Measurements from ENCODE around the gene ACSS3.
"Not testable (repeated sequence)": the region's sequence is repeated elsewhere in the genome, so short reads cannot be mapped to it uniquely, and the experiment has no call there.

ACSS3 gene

GRCh38 chr12:81083018-81083417 lies 5.1 kb downstream of the ACSS3 start:
- no peaks in the 10 kb centered on the region for H3K36me3 Mint-ChIP-seq

GRCh38 chr12:81083906-81084513 lies 6.1 kb downstream of the ACSS3 start:
- H3K4me3 Mint-ChIP-seq: no peak overlapping the region
- no peak for DNase-seq (ENCODE audit: low spot score in 2 of 2)
- no peaks in the 10 kb centered on the region for H3K27me3 Mint-ChIP-seq

More at GRCh38 chr12:81083018-81083417, 5.1 kb downstream of the ACSS3 start:
- Mint-ChIP-seq H3K4me1 (no peaks in the 10 kb centered on the region), H3K27ac (no peak overlapping the region), H3K27me3 (no peaks in the 10 kb centered on the region), H3K4me3 (no peak overlapping the region), H3K9me3 (peaks cover 12% of the 10 kb centered on the region)
- DNase-seq (ENCODE audit: low spot score in 2 of 2): no peak
- no peak for ATAC-seq (ENCODE audit: low read depth)

DNA sequence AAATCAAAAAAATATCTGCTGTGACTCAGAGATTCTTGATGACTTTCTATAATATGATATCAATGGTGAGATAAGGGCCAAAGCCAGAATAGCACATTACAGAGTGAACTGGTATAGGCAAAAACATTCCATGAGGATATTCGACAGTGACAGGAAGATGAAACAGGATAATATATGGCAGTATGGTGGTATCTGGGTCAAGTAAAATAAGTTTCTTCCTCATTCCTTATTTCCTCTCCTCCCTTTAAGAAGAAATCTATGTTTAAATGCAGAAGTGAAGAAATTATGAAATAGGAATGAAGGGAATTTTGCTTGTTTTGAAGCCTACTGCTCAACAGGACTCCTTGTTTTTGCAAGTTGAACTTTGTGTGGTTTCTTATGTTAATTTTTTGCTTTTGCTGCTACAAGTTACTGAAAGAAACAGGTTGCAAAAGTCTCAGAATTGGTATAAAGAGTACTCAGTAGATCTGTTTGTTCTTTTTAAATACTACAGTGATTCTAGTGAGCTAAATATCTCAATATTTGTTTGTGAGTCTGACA lies 7.0 kb downstream of the ACSS3 start:
- no peaks in the 10 kb centered on the region for H3K4me1 Mint-ChIP-seq
- H3K4me3 Mint-ChIP-seq: no peak overlapping the region
- peaks cover 12% of the 10 kb centered on the region for H3K9me3 Mint-ChIP-seq
- no peaks in the 10 kb centered on the region for H3K27me3 Mint-ChIP-seq
- ATAC-seq (ENCODE audit: low read depth) (no peak), DNase-seq (ENCODE audit: low spot score in 2 of 2) (no peak)
- no peaks in the 10 kb centered on the region for H3K36me3 Mint-ChIP-seq
- no peak overlapping the region for H3K27ac Mint-ChIP-seq

More at GRCh38 chr12:81083906-81084513, 6.1 kb downstream of the ACSS3 start:
- ATAC-seq (ENCODE audit: low read depth): no peak
- H3K36me3 Mint-ChIP-seq: no peaks in the 10 kb centered on the region
- H3K27ac Mint-ChIP-seq: no peak overlapping the region
- H3K4me1 Mint-ChIP-seq: no peaks in the 10 kb centered on the region
- peaks cover 12% of the 10 kb centered on the region for H3K9me3 Mint-ChIP-seq

DNA sequence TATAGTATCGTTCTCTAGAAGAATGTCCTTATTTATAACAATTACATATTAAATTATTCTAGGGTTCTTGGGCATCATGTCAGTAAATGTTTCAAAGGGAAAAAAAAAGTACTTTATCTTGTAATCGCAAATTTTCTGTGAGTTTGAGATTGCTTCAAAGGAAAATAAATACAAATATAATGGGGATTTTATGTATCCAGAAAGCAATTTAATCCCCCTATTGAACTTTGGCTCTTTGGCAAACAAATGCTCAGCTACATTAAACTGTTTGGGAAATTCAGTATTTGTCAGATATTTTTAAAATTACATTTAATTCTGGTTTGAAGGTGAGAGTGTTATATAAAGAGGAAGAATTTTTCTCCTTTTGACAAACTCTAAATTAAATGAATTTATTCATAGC lies 8.0 kb downstream of the ACSS3 start:
- Mint-ChIP-seq H3K4me1 (no peaks in the 10 kb centered on the region), H3K4me3 (no peak overlapping the region), H3K9me3 (peaks cover 12% of the 10 kb centered on the region), H3K27ac (no peak overlapping the region), H3K36me3 (no peaks in the 10 kb centered on the region), H3K27me3 (no peaks in the 10 kb centered on the region)
- DNase-seq (ENCODE audit: low spot score in 2 of 2): no peak
- no peak for ATAC-seq (ENCODE audit: low read depth)

- no peak overlapping the region for H3K27ac Mint-ChIP-seq
- ATAC-seq (ENCODE audit: low read depth): no peak
- H3K27me3 Mint-ChIP-seq: no peaks in the 10 kb centered on the region
- no peak overlapping the region for H3K4me3 Mint-ChIP-seq
- no peak for DNase-seq (ENCODE audit: low spot score in 2 of 2)
- H3K4me1 Mint-ChIP-seq: no peaks in the 10 kb centered on the region
- H3K36me3 Mint-ChIP-seq: no peaks in the 10 kb centered on the region
- peaks cover 12% of the 10 kb centered on the region for H3K9me3 Mint-ChIP-seq
Observed at GRCh38 chr12:81086342-81086741, 8.5 kb downstream of the ACSS3 start.

DNA sequence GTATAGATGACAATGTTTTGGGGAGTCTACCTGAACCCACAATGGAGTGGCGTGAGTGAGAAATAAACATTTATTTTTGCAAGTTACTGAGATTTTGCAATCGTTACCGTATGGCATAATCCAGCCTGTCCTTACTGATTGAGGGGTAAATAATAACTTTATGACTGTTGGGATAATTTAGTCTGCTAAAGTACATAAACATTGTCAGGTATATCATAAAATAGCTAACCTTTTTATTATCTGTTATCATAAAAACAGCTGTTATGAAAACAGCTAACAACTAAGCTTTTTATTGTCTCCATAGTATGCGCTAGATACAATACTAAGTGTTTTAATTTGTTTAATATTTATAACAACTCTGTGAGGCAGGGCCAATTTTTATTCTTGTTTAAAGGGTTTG lies 10.3 kb downstream of the ACSS3 start:
- ATAC-seq (ENCODE audit: low read depth) (no peak), DNase-seq (ENCODE audit: low spot score in 2 of 2) (no peak)
- Mint-ChIP-seq H3K27me3 (no peaks in the 10 kb centered on the region), H3K4me1 (no peaks in the 10 kb centered on the region), H3K27ac (no peak overlapping the region), H3K4me3 (no peak overlapping the region), H3K9me3 (peaks cover 12% of the 10 kb centered on the region), H3K36me3 (no peaks in the 10 kb centered on the region)

- H3K27me3 Mint-ChIP-seq: no peaks in the 10 kb centered on the region
- no peak for DNase-seq (ENCODE audit: low spot score in 2 of 2)
- H3K9me3 Mint-ChIP-seq: peaks cover 8% of the 10 kb centered on the region
- no peaks in the 10 kb centered on the region for H3K36me3 Mint-ChIP-seq
- H3K4me3 Mint-ChIP-seq: no peak overlapping the region
- no peaks in the 10 kb centered on the region for H3K4me1 Mint-ChIP-seq
- ATAC-seq (ENCODE audit: low read depth): no peak
- no peak overlapping the region for H3K27ac Mint-ChIP-seq
Observed at GRCh38 chr12:81089412-81089811, 11.5 kb downstream of the ACSS3 start.

DNA sequence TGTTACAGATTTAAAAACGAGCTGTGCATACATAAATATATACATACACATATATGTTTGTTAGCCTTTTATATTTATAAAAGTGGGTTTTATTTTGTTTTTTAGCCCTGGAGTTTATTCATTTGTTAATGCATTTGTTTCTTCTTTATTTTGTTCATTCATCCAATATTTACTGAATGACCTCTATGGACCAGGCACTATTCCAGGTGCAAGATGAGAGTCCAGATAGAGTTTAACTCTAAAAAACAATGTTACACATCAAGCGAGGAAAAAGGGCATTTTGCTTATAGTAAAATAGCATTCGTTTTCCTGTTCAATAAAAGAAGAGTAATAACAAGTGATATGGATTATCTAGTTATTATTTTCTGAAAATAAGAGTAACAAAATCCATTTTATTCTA lies 14.2 kb downstream of the ACSS3 start:
- H3K4me3 Mint-ChIP-seq: no peak overlapping the region
- DNase-seq (ENCODE audit: low spot score in 2 of 2): no peak

DNA sequence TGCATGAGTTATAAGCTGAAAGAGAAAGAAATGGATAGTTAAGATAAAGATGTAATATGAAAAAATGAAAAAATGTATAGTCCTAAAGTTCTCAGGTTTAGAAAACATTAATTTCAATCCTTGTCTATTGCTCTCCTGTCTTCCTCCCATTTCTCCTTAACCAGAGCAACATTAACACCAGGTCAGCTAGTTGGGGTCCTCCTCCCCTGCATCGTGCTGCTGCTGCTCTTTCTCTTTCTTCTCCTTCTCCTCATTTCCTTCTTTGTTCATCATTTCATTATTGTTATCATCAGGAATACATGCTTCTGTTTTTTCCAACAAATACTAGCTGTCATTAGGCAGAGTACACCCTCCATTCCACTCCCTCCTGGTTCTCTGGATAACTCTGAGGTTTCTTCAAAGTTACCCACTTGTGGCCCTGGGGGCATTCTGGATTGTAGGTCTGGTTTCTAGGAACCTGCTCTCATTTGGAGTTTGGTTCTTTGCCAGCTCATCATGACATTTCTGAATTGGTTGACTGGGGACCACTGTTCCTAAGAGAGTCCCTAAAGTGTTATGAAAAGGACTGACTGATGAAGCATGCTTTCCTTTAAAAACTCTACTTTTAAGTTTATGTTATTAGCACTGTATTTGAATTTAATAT lies 17.0 kb downstream of the ACSS3 start:
- Mint-ChIP-seq H3K27ac (no peak overlapping the region), H3K36me3 (no peaks in the 10 kb centered on the region), H3K4me1 (no peaks in the 10 kb centered on the region), H3K27me3 (no peaks in the 10 kb centered on the region), H3K4me3 (no peak overlapping the region), H3K9me3 (peaks cover 4% of the 10 kb centered on the region)
- DNase-seq (ENCODE audit: low spot score in 2 of 2): no peak
- ATAC-seq (ENCODE audit: low read depth): no peak

More for the DNA sequence above, 14.2 kb downstream of the ACSS3 start:
- H3K36me3 Mint-ChIP-seq: no peaks in the 10 kb centered on the region
- no peak for ATAC-seq (ENCODE audit: low read depth)
- H3K27ac Mint-ChIP-seq: no peak overlapping the region
- H3K4me1 Mint-ChIP-seq: no peaks in the 10 kb centered on the region
- peaks cover 5% of the 10 kb centered on the region for H3K9me3 Mint-ChIP-seq
- no peaks in the 10 kb centered on the region for H3K27me3 Mint-ChIP-seq

DNA sequence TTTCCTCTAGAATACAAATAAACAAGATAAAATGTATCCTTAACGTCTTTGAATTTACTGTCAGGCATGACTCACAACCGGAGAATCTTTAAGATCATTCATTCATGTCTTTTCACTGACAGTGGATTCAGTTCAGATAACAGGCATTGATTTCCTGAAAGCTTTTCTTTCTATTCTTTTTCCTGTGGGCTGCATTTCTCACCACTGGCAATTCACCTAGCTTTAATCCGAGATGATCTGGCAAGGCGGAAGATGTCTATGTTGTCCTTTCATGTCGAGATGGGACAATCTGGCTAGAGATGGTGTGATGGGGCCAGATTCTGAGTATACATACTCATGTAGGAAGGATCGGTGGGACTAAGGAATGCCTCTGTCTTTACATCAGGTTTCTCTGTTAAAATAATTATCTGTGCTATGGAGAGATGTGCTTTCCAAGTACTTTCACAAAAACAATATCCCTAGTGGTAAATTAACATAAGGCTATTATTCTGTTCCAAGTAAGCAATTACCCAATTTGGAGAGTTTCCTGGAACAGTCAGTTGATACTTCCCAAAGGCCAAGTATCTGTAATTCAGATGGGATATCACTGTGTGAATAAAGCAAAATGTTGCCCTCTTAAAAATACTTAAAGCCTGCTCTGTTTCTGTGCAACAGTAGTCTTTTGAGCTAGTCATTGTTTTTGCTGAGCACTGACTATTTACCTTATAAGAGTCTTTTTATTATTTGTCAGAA lies 17.8 kb downstream of the ACSS3 start:
- H3K27me3 Mint-ChIP-seq: no peaks in the 10 kb centered on the region
- no peak for ATAC-seq (ENCODE audit: low read depth)
- no peaks in the 10 kb centered on the region for H3K4me1 Mint-ChIP-seq
- no peak for DNase-seq (ENCODE audit: low spot score in 2 of 2)
- H3K4me3 Mint-ChIP-seq: no peak overlapping the region
- no peaks in the 10 kb centered on the region for H3K36me3 Mint-ChIP-seq
- H3K27ac Mint-ChIP-seq: no peak overlapping the region
- H3K9me3 Mint-ChIP-seq: peaks cover 2% of the 10 kb centered on the region

DNA sequence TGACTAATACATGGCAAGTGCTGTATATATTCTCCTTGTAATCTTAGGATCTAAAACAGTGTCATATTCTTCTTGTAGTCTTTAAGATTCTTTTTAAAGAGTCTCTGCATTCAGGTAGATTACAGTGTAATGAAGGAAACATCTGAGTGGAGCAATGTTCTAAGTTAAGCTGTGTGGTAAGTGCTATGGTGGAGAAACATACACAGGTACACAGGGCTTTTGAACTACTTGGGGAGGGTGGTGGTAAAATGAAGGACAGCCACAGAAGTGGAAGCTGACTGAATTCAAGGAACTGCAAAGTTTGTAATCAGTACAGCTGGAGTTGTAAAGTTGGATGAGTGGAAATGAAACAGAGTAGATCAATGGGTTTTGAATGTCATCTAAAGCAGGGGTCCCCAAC lies 27.8 kb downstream of the ACSS3 start:
- ATAC-seq (ENCODE audit: low read depth) (no peak), DNase-seq (ENCODE audit: low spot score in 2 of 2) (no peak)
- Mint-ChIP-seq H3K36me3 (no peaks in the 10 kb centered on the region), H3K4me3 (no peak overlapping the region), H3K4me1 (no peaks in the 10 kb centered on the region), H3K27me3 (no peaks in the 10 kb centered on the region), H3K9me3 (peaks cover 6% of the 10 kb centered on the region), H3K27ac (no peak overlapping the region)

DNA sequence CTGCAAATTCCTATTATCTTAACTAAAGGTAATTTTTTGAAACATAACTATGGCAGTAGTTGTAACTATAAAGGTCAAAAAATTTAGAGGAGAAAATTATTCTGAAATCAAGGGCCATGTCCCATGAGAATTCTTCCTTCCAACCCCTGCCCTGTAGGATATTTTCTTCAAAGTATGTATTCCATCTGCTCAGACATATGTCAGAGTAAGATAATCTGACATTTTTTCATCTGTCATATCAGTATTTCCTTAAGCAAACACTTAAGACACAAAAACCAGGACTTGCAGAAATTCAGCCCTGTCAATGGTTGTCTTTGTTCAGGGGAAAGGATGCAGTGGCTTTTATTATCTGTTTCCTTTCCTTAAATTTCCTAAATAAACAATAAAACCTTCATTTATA lies 36.3 kb downstream of the ACSS3 start:
- ATAC-seq (ENCODE audit: low read depth) (no peak), DNase-seq (ENCODE audit: low spot score in 2 of 2) (no peak)
- Mint-ChIP-seq H3K4me1 (no peaks in the 10 kb centered on the region), H3K27me3 (no peaks in the 10 kb centered on the region), H3K4me3 (no peak overlapping the region), H3K27ac (no peak overlapping the region), H3K9me3 (peaks cover 2% of the 10 kb centered on the region), H3K36me3 (no peaks in the 10 kb centered on the region)

DNA sequence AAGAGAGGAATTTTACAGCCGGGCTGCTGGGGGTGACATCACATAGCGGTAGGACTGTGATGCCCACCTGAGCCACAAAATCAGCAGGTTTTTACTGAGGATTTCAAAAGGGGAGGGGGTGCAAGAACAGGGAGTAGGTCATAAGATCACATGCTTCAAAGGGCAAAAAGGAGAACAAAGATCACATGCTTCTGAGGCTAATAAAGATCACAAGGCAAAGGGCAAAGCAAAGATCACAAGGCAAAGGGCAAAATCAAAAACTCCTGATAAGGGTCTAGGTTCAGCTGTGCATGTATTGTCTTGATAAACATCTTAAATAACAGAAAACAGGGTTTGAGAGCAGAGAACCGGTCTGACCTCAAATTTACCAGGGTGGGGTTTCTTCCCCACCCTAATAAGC lies 41.2 kb downstream of the ACSS3 start:
- not testable (repeated sequence) for H3K9me3 Mint-ChIP-seq

DNA sequence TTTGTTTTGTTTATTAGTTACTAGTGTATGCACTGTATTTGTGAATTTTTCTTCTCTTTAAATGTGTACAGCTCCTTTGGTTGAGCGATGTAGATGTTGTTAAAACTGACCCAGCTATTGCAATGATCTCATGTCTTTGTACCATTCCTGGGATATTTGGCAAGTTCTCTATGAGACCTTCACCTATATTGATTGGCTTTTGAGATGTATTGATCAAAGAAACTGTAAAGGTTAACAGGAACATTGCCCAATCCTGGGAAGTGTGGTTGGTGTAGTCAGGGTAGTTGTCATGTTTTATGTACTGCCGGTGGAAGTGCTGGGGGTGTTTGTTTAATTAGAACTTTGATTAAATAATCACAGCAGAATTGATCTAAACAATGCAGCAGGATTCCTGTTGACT lies 43.1 kb downstream of the ACSS3 start:
- H3K4me3 Mint-ChIP-seq: no peak overlapping the region
- DNase-seq (ENCODE audit: low spot score in 2 of 2) (no peak), ATAC-seq (ENCODE audit: low read depth) (no peak)
- peaks cover 8% of the 10 kb centered on the region for H3K9me3 Mint-ChIP-seq
- H3K27ac Mint-ChIP-seq: no peak overlapping the region
- H3K27me3 Mint-ChIP-seq: no peaks in the 10 kb centered on the region
- no peaks in the 10 kb centered on the region for H3K36me3 Mint-ChIP-seq
- no peaks in the 10 kb centered on the region for H3K4me1 Mint-ChIP-seq

More for the DNA sequence above, 41.2 kb downstream of the ACSS3 start:
- H3K4me1 Mint-ChIP-seq; H3K4me3 Mint-ChIP-seq; H3K36me3 Mint-ChIP-seq; H3K27me3 Mint-ChIP-seq; ATAC-seq (ENCODE audit: low read depth); DNase-seq (ENCODE audit: low spot score in 2 of 2); H3K27ac Mint-ChIP-seq: not testable (repeated sequence)
